Activated CD4-positive, alpha-beta T cell treated with anti-CD3 and anti-CD28 coated beads, Interleukin-2, amount 50 U/mL, for 4 hours (primary cell): ENCODE measurements around the gene PCDHGC5.

Source experiments
- DNase-seq, 2 experiments: peaks; one replicate each; pipeline ENCODE4 v3.0.0-alpha.2; 2020

PCDHGC5 gene

GRCh38 chr5:141534492-141535213 is 45.8 kb downstream of the PCDHGC5 start:
- no peak for DNase-seq
